Measurements from ENCODE around the gene SLC35F1.
"Not testable (repeated sequence)": the region's sequence is repeated elsewhere in the genome, so short reads cannot be mapped to it uniquely, and the experiment has no call there.

SLC35F1 gene

DNA sequence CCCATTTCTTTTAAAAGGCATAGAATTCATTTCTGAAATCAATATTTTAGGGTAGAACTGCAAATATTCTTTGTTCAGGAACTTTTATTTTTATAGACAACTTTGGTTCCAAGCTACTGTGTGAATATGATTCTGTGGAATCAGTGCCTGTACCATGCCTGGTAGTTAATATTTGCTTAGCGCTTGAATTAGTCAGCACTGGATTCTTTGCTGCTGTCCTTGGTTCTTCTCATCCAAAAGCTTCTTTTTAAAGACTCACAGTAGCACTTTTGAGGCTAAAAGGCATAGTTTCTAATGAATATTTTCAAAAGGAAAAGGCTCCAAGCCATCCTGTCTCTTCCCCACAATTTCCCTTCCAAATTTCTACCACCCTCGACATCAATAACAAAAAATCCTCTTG lies 109.5 kb downstream of the SLC35F1 start:
- no peak for DNase-seq

DNA sequence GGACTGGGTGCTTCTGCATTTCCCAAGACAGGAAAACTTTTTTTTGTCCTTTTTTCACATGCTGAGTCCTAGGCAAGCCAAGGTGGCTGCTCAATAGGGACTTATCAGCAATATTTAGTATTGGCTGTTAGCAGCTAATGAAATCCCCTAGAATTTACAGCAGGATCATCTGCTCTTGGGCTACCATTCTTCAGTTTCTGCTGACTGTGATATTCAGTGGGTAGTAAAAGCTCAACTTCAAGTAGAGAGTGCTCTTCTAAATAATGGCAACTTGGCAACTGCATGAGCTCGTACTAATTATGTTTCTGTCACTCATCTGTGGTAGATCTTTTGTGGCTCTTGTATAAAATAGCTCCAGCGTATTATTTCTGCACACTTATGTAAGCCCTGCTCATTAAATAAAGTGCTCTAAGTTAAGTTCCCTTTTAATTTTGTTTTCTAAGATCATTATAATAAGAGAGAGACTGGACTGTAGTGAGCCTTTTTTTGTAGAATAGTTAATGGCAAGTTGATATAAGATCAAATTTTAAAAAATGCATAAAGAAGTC lies 110.3 kb downstream of the SLC35F1 start:
- no peak for DNase-seq

DNA sequence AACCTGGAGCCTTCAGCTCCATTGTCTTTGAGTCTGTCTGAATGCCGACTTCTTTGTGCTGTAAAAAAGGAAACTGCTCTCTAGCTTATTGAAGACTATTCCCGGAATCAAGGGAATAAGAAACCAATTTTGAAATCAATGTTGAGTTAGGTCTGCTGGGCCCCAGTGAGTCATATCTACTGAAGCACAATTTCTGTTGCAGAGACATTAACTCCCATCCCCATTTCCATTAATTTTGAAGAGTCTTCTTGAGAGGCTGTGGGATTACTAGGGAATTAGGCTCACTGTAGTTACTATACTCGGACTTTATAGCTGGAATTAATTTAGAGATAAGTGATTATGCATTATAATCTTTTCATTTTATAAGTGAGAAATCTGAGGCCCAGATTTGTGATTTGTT lies 116.7 kb downstream of the SLC35F1 start:
- DNase-seq = no peak

DNA sequence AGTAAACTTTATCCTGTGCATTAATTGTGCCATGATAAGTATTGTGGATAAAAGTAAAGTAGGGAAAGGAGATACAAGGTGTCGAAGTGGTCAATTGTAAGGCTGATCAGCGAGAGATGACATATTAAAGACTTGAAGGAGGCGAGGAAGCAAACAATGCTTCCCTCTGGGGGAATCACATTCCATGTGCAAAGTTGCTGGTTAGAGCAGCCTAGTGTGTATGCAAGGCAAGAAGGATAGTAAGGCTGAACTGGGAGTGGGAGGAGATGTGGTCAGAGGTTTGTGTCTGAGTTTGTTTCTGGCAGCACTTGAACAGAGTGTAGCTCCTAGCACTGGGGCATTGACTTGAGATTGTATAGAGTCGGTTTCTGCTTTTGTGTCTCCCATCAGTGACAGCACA lies 122.9 kb downstream of the SLC35F1 start:
- no peak for DNase-seq

DNA sequence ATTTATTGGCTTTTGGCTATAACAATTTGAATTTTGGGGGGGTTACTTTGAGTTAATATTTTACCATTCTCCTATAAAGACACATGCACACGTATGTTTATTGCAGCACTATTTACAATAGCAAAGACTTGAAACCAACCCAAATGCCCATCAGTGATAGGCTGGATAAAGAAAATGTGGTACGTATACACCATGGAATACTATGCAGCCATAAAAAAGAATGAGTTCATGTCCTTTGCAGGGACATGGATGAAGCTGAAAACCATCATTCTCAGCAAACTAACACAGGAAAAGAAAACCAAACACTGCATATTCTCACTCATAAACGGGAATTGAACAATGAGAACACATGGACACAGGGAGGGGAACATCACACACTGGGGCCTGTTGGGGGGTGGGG lies 130.4 kb downstream of the SLC35F1 start:
- DNase-seq = not testable (repeated sequence)

DNA sequence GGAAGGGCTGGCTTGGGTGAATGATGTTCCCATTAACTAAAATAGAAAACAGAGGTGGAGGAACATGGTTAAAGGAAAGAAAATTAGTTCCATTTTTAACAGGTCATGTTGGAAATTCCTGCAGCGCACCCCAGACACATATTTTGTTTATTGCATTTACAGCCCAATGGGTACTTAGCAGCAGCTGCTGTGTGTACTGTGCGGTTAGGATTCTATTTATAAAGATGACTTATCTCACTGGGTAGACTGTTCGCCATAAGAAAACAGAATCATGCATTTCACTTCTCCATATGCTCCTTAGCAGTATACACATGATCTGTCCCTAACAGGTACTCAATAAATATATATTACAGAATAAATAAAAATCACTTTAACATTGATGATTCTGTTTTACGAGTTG lies 135.8 kb downstream of the SLC35F1 start:
- DNase-seq = no peak

DNA sequence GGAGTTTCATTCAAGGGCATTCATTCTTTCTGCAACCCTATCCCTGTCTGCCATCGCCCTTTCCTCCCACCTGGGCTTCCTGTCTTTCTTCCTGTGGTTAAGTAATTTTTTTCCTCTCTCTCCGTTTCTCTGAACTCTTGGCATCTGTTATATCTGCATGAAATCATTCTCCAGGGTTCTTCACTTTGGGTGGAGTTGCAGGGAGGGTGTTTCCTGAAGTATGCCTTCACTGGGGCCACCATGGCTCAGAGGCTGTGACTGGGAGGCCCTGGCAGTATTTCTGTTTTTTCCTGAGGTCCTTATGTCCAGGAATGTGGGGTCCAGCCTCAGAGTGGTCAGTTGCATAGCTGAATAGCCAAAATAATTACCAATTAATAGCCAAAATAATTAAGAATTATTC lies 137.2 kb downstream of the SLC35F1 start:
- DNase-seq = no peak

DNA sequence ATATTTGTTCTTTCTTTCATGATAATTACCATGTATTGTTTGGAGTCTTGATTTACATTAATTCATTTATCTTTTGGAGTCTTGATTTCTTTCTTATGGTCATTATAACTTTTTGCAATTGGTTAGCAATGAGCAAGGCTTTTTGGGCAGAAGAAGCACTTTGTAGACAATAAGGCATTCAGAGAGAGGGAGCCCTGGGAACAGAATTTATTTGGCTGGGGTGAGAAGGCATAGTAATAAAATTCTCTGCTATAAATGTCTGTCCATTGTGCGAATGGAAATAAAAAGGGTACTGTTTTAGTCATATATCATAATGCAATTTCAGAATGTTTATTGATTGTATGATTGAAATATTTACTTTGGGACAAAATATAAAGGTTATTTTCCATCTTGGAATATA lies 147.0 kb downstream of the SLC35F1 start:
- DNase-seq = no peak

DNA sequence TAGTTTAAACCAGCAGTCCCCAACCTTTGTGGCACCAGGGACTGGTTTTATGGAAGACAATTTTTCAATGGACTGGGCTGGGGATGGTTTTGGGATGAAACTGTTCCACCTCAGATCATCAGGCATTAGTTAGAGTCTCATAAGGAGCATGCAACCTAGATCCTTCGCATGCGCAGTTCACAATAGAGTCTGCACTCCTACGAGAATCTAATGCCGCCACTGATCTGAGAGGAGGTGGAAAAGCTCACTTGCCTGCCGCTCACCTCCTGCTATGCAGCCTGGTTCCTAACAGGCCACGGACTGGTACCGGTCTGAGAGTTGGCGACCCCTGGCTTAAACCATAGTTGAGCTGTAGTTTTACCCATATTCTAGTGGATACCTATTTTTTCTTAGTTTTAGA lies 154.6 kb downstream of the SLC35F1 start:
- DNase-seq = no peak

DNA sequence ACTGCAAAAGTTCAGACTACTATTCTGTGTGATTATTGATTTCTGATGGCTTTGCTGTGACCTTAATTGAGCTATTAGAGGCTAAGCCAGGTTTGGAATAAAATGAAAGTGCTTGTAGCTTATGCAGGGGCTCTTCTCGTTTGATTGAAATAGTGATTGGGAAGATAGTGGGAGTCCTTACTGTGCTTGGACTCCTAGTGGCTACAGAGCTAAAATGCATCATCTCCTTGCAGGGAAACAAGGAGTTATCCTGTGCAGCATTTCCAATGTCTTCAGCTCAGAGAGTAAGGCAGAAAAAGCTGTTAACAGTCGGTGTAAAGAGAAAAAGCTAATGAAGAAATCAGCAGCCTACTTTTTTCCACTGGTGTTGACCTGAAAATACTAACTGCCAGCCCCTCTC lies 173.5 kb downstream of the SLC35F1 start:
- no peak for DNase-seq

DNA sequence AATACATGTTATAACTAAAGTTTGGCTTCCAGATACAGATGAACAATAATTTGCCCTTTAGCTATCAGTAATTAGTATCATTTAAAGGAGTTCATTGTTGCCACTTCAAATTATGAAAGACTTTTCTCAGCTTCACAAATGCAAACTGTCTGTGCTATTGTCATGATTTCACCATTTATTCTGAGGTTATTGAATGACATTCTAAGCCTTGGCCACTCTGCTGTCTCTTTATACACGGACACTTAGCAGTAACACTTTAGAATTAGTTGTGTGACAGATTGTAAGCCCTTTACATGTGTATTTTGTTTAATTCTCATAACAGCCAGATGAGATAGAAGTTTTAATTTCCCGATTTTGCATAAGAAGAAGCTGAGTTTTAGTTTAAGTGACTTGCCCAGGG lies 176.6 kb downstream of the SLC35F1 start:
- no peak for DNase-seq

DNA sequence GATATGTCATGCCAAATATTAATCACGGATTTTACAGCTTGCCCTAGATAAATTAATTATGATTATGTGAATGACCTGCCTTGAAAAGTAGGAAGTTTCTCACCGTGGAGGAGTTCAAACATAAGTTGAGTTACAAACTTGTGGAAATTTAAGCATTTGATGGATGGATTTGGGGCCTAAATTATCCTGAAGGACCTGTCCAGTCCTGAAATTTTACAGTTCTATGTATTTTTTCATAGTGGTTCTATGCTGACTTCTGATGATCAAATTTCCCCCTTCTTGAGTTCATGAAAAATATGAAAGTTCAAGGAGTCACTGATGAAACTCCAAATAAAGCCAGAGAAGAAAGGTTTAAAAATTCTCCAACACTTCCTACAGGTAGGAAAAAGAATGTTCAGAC lies 178.6 kb downstream of the SLC35F1 start:
- no peak for DNase-seq

DNA sequence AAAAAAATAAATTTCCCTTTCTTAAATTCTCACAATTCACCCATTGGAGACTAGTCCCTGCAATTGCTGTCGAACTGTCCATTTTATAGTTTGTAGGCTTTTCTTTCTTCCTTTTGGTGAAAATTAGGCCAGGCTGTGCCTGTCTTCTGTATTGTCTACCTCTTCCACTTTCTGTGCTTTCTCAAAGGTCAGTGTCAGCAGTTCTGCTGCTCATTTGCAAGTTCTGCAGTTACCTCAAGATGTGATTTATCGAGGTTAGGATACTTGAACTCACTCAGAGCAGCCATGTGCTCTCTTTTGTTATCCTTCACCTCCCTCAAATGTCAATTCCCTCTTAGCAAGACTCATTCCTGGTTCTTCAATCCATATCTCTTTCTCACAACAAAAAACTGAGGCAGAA lies 179.1 kb downstream of the SLC35F1 start:
- no peak for DNase-seq

DNA sequence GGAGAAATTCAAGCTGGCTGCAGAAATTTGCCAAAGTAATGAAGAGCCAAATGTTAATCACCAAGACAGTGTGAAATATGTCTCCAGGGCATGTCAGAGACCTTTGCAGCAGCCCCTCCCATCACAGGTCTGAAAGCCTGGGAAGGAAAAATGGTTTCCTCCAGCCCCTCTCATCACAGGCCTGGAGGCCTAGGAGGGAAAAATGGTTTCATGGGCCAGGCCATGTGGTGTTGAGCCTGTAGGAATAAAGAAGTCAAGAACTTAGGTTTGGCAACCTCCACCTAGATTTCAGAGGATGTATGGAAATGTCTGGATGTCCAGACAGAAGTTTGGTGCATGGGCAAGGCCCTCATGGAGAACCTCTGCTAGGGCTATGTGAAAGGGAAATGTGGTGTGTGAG lies 185.0 kb downstream of the SLC35F1 start:
- no peak for DNase-seq

DNA sequence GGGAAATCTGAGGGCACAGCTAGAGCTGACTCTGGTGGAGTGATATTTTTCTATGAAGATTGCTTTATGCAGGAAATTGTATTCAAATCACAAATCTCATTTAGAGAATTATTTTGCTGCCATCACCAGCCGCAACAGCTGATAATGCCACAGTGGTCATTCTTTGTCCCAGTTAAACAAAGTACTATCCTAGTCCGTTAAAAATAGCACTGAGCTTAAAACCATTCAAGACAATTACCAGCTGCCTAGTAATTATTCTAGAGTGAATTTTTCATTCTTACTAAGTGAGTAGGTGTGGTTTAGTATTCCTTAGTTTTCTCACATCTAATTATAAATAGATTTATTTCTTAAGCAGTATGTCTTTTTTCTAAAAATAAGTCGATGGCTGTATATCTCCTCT lies 190.5 kb downstream of the SLC35F1 start:
- no peak for DNase-seq

DNA sequence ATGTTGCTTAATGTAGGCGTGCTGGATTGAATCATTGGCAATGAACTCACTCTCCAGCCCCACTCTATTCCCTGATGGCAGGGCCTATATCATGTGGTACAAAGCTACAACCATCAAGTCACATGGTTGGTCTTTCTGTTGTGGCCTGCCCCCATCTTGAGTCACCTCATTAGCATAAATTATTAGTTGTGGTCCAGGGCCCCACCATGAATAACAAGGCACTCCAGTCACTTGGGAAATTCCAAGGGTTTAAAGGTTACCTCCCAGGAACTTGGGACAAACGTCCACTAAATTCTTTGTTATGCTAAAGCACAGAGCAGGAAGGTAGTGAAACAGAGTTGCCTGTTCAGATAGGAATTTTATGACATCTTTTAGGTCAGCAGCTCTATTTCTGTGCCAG lies 193.7 kb downstream of the SLC35F1 start:
- DNase-seq = no peak

DNA sequence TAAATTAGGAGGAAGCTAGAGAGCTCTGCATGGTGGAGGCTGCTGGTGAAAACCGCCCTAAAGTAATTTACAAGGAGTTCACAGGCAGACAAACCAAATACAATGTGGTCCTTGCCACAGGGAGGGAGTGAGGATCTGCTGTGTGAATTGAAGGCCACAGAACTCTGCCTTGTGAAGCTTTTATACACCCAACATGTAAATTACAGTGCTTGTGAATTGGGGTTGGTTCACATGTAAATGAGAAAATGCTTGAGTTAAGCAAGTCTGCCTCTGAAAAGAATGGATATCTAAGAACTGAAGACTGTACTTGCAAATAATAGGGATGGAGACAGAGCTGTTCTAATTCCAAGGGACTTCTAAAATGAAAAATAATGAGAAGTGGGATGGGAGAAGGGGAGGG lies 194.2 kb downstream of the SLC35F1 start:
- no peak for DNase-seq

DNA sequence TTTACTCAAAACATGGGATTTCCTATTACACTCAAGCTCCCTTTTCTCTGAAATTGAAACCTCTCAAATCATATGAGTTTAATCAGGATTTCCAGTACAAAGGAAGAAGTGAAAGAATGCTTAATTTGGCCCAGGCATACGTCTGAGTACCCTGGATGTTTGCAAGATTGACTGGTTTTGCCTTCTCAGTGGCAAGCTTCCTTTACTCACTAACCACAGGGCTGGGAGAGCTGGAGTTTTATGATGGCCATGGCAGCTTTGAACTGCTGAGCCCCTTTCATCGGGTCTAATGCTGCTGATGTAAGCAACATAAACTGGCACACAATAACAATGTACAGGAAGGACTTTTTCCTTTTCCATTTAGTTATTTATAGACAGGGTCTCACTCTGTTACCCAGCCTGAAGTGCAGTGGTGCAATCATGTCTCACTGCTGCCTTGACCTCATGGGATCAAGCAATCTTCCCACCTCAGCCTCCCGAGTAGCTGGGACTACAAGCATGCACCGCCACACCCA lies 194.8 kb downstream of the SLC35F1 start:
- no peak for DNase-seq

DNA sequence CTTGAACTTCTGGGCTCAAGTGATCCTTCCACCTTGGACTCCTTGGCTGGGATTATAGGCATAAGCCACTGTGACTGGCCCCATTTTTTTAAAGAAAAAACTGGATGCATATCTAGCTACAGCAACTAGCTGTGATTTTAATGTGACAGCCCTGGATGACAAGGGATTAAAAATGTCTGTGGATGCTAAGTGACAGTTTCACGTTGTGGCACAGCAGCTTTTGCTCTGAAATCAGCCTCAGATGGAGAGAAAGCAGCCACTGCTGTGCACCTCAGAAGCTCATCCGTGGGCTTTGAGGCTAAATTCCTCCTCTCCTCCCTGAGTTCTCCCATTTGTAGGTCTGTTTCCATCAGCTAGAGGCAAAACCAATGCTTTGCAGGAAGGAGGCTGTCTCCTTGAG lies 195.3 kb downstream of the SLC35F1 start:
- DNase-seq = no peak

DNA sequence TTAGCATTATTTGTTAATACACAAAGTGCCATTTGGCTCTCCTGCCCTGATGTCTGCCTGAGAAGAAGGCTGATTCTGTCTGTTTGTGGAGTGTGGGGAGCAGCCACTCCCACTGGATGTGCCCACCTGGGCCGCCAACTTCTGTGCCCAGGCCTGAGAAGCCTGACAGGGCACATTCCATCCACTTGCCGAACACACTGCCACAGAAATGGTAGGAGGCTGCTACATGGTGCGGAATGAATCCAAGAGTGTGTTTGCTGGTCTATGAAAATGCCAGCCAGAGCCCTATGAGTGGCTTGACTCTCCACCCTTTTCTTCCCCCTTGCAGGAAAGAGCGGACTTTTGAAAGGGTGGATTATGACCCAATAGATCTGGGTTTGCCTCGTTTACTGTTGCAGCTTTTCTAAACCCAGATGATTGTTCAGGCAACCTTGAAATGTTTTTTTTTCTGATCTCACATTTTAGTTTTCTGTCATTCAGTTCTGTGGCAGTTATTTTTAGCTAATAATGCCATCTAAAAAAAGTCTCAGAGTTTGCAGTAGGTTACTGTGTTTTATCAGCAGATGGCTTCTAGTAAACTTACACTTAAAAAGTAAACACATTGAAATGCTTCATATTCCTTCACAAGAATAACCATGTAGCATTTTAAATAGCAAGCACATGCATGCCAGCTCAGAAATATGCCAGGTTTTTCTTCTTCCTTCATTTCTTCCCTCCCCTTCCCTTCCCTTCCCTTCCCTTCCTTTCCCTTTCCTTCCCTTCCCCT lies 196.5 kb downstream of the SLC35F1 start:
- no peak for DNase-seq

DNA sequence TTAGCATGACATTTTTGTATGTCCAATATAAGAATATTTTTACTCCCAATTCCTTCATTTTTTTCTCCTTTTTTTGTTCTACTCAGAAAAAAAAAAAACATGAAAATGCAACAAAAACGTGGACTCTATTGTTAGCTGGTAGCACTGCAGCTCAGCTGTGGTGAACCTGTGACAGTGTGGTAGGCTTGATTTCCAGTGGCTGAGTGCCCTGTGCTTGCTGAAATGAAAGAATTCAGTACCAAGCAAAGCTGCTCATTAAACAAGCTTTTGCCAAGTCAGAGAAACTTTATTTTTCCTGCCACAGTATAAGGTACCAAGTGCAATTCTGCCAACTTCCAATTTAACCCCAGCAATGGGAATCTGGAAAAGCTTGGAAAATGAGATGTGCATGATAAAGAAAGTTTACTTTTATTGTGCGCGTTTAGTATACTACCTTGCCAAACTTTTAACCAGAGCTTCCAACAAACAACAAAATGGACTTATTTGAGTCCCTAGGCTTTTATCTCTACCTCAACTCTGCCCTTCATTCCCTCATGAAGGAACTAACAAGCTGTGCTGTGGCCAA lies 215.2 kb downstream of the SLC35F1 start:
- DNase-seq = no peak

DNA sequence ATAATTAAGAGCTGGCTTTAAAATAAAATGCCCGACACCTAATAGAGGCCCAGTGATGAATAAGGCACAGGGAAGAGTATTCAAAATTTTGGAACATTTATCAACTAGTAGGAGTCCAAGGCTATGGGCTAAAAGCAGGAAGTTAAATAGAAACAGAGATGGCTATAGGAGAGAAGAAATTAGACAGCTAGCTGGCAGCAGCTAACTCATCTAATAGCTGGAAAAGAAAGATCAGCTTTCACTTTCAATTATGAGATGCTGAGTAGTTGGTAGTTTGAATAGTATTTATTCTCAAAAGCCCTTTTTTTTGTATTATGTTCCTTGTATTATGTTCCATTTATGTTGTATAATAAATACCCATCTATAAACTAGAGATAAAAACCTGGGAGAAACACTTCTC lies 215.7 kb downstream of the SLC35F1 start:
- no peak for DNase-seq

DNA sequence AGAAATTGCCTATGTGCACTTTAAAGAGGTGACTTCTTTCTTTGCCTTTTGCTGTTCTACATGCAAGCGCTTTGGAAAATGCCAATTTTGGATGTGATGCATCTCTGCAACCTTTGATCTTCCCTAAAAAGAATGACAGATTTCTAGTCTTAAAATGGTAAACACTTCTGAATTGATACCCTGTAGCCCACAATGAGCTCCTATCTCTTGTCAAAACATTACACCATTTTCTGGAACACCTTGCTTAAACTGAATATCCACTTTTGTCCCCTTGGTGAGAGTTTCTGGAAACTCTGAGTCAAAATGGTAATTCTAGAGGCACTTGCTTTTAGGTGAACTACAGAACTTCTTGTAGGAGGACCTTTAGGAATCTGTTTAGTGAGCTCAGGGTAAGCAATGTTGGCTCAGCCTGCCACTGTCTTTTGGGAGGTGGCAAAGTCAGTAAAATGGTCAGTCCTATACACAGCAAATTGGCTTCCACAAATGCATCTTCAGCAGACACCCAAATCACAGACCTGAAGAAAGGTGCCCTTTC lies 216.5 kb downstream of the SLC35F1 start:
- no peak for DNase-seq

DNA sequence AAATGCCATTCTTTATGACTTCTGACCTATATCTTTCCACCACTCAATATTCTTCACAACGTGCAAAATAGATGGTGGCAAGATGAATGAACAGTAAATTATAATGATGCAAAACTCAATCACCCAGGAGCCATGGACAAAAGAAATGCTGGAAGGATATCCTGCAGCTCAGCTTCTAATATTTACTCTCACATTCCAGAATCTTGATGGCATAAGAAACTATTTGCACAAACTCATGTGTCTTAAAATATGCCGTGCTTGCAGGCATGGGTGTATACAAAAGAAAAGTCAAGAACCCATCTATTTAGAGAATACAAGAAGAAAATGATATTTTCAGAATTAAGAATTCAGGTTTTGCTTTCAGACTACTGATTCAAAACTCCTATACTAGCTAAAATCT lies 217.8 kb downstream of the SLC35F1 start:
- no peak for DNase-seq

Data from CD4-positive, alpha-beta T cell treated with Interleukin-17A for 1 hour (primary cell).